ENCODE data around the gene SPRY2. TPM values are rescaled to one million over a fixed set of nuclear protein-coding genes. Genes with fewer than 3 reads are reported as not detected.
"Not testable (repeated sequence)": the region's sequence is repeated elsewhere in the genome, so short reads cannot be mapped to it uniquely, and the experiment has no call there.

Gene SPRY2
- total RNA-seq, 1 experiment from 2014 or later = 6.6 TPM

DNA sequence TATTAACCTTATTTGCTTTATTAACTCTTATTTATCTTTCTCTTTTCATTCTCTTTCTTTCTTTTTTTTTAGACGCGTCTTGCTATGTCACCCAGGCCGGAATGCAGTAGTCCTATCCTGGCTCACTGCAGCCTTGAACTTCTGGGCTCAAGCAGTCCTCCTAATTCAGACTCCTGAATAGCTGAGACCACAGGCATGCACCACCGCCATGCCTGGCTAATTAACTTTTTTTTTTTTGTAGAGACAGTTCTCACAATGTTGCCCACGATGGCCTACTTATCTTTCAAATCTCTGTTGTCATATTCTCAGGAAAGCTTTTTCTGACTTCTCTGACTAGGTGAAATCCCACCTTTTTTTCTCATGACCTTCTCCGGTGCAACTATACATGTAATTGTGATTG lies 7.8 kb upstream of the SPRY2 start:
- no peak for DNase-seq (ENCODE audit: low read depth)

DNA sequence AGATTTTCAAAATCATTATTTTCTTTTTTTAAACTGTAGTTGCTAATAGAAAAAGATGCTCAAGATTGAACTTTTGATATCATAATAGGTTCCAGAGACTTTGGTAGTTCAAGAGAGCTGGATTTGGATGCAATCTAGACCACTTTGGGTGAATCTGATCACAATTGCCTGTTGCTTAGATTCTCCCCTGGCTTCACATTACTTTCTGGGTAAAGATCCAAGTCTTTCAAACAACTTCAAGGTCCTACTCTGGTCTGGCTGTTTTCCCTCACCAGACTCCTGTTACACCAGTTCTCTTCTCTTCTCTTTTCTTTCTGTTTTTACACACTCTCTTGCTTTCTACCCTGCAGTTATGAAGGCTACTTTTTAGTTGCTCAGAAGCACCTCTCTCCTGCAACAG lies 7.4 kb upstream of the SPRY2 start:
- DNase-seq (ENCODE audit: low read depth) = no peak

DNA sequence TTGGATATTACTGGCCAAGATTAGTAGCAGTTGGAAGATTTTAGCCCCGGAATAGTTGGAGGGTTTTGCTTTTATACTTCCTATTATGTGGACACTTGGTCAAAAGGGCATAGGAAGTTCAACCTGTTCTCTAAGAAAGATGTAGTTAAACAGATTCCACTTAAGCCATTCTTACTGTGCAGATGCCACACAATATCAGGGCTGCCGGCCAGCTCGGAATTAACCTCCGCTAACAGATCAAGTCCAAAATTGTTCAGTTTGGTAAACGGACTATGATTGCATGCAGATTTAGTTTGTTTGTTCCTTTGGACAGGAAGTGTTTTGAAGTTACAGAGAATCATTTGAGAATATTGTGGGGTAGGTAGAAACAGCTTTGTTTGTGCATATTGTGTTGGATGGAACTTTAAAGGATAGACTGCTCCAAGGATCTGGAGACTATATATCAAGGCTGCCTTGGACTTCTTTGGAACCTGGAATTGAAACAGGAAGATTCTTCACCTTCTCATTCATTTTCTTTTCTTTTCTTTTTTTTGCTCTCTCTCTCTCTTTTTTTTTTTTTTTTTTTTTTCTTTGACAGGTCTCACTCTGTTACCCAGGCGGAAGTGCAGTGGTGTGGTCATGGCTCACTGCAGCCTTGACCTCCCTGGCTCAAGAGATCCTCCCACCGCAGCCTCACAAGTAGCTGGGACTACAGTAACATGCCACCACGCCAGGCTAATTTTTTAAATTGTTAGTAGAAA lies 5.0 kb upstream of the SPRY2 start:
- DNase-seq (ENCODE audit: low read depth) = no peak

DNA sequence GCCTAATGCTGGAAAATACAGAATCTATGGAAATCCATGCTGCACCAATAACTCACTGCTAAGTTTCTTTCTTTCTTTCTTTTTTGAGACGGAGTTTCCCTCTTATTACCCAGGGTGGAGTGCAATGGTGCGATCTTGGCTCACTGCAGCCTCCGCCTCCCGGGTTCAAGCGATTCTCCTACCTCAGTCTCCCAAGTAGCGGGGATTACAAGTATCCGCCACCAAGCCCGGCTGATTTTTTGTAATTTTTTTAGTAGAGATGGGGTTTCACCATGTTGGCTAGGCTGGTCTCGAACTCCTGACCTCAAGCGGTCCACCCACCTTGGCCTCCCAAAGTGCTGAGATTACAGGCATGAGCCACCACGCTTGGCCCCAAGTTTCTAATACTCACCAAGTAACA lies 3.1 kb upstream of the SPRY2 start:
- DNase-seq (ENCODE audit: low read depth) = not testable (repeated sequence)

DNA sequence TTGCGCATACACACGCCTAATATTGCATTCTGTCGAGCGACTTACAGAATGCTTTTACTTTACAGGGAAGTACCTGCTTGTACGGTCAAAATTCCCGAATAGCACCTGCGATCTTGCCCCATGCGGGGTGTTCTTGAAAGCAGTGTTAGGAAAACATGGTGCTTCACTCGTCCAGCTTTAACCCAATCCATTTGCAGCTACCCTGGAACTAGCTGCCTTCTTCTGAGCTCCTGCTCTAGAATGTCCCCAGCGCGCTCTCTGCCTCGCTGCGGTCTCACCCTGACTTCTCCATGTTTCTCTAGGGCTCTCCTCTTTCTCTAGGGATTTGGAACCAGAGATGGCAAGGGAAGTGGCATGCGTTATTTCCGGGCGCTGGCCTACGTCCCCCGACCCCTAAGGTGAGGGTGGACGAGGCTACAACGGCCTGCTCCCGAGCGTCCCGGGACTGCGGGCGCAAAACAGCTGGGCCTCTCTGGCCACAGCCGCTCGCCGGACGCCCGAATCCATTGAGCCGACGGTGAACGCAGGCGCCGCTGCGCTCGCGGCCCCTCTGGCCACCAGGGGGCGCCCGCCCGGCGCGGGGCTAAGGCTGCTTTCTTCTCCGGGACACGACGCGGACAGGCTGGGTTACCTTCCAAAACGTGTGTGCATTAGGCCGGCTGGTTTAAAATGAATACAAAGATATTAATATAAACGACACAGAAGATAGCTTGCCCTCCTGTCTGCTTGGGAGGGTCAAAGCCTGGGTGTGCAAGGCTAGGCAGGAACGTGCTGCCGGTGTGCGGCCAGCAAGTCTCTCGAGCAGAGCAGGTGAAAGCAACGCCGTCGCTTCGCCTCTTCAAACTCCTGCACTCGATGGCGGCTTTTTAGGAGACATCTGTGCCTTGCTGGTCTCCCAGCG lies 1.8 kb upstream of the SPRY2 start:
- DNase-seq (ENCODE audit: low read depth) = peak; percentile 72

DNA sequence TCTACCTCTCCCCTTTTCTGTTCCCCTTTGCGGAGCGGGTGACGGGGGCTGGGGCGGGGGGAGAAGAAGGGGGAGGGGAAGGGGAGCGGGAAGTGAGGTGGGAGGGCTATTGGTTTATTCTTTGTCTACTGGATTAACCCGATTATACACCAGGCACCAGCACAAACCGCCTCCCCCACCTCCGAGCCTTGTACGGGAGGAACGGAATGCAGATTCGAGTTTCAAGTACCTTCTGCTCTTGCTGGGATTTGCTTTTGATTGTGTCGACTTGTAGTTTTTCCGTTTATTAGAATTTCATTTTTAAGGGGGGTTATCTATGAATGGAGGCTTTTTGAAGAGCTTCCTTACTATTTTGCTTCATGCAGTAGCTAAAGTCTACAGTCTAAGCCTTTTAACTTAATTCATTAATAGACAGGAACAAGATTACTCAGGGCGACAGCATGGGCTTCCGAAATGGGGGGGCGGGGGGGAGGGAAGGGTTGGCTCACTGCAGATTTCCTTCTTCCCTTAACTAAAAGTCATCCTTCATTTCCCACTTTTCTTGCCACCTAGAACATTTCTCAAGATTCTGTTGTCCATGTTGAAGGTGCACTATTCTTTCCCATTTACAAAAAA lies 937 bp upstream of the SPRY2 start:
- peak; percentile 55 for DNase-seq (ENCODE audit: low read depth)

DNA sequence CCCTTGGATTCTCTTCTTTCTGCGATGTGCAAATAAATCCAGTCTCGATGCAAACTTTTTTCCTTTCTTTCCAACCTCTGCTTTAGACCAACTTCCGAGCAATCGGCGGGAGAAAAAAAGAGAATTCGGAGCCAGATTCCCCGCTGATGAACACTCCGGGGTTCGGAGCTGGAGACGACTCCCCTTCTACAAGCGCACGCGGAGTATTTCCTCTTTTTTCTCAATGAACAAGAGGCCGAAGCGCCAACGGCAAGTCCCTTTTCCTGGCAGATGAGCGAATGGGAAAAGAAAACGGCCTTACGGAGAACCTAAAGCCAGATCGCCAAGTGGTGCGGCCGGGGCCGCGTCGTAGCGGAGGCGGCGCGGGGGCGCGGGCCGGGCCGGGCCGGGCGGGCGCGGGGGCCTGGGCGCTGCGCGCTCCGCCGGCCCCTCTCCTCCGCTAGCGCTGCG lies 250 bp downstream of the SPRY2 start:
- no peak for DNase-seq (ENCODE audit: low read depth)

DNA sequence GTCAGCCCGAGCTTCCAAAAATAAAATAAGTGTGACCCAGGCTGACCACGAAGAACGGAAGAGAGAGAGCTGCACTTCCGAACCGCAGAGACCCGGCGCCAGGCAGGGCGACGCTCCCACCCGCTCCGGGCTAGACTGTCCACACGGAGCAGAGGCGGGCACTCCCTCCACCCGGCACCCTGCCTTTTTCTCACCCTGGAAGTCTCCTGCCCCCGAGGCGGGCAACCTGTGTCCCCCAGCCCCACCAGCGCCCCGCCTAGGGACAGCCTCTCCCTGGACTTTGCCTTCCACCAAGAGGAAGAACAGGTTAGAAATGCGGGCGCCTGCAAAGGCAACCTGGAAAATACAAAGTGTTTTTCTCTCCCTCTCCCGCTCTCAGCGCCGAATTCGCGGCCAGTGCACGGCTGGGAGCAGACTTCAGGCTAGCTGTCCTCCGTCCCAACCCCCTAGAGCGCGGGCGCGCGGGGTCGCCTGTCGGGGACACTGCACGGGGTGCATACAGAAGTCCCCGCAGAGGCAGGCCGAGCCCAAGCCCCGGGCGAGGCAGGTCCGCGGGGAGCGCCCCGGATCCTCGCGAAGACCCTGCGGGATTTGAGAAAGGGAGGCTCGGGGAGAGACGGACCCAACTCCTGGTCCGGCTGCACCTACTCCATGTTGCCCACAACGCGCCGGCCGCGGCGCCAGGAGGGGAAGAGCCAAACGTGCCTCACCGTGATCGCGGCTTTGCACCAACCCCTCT lies 845 bp downstream of the SPRY2 start:
- DNase-seq (ENCODE audit: low read depth) = peak; percentile 53

DNA sequence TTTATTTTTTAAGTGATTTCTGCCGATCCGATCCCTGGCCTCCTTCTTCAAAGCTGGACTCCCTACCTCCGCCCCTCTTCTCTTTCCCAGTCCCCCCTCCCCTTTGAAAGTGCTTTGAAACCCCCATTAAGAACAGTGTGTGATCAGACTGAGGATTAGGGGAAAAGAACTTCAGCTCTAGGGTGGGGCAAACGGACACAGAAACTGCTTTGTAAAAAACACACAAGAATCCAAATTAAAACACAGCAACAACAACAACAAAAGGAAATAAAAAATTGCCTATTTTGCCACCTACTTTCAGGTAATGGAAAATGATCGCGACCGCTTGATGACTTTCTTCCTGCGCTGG lies 1.4 kb downstream of the SPRY2 start:
- no peak for DNase-seq (ENCODE audit: low read depth)

DNA sequence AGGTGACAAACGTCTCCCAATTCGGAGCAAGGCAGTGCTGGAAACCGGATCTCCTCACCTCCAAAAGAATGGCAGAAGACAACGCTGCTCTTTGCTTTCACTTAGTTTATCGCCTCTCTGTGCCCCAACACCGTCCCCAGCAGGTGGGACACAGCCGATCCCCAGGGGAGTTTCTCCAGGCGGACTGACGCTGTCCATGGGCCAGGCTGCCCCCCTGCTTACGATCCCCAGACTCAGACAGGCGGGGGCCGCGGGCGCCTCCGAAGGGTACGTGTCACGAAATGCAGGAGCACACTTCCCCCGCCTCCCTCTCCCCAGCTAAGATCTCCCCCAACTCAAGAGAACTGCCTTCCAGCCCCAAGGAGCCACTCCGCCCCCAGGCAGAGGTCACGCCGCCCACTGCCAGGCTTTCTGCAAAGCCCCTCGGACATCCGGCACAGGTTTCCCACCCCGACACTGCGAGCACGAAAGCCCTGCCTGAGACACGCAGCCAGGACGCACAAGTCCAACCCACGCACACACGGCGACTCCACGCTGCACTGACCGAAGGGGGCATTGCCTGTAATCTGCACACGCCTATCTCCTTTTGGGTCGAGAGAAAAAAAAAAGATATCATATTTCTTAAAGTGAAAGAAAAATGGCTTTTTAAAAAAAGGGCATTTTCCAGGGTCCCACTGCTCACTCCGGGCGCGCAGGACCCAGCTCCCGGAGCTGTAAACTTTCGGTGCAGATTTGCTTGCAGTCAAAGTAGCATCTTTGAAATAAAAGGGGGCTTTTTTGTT lies 2.0 kb downstream of the SPRY2 start:
- peak; percentile 58 for DNase-seq (ENCODE audit: low read depth)

DNA sequence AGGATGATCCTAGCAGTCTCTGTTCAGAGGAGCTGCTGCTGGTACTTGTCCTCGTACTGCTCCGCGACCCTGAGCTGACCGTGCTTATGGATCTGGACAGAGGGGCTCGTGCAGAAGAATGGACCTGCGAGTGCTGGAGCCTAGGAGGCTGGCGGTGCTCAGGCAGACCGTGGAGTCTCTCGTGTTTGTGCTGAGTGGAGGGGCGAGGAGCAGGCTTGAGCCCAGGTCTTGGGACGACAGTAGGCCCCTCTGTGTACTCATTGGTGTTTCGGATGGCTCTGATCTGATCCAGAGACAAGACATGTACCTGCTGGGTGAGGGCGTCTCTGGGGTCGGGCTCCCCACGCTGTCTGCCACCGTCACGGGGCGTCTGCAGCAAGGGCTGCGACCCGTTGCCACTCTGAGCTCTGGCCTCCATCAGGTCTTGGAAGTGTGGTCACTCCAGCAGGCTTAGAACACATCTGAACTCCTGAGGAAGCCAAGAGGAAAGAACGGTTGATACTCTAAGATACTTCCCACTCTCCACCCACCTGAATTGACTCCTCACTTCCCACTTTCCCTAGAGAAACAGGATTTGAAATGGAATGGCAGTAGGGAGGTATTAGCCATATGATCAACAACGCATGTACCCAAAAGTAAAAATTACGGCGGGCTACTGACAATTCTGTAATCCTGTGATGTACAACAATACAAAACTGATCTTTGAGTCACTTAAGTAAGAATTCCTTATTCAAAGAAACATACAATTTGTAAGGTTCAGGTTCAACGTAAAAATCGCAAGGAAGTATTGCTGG lies 3.4 kb downstream of the SPRY2 start:
- DNase-seq (ENCODE audit: low read depth) = no peak

DNA sequence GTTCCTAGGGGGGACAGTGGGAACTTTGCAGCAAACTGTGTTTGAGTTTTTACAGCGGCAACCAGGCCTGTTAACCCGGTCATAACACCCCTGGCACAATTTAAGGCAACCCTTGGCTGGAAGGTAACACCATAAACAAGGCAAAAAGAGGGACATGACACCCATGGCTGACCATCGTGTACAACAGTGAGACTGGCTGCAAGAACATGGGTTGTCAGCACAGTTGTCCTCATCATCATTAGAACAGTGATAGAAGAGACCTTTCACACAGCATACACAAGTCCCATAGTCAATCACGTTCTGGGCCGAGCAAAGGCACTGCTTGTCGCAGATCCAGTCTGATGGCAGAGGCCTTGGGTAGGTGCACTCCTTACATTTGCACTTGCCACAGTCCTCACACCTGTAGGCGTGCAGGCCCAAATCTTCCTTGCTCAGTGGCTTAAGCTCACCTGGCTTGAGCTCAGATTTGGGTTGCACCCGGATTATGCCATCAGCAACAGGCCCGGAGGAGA lies 4.1 kb downstream of the SPRY2 start:
- DNase-seq (ENCODE audit: low read depth) = no peak

DNA sequence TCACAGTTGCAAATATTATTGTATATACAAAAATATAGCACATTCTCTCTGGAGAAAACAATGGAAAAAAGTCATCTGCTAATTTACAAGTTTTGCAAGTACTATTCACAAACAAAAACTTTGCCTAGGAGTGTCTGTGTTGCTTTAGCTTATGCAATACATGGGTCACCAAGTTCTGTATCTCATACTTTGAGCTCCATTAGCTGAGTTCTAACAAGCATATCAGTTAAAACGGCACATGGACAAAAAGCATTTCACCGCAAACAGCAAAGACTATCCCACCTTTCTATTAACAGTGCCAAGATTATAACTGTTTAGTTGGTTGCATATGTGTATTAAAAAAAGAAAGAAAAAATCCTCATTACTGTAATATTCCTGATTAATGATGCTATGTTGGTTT lies 4.6 kb downstream of the SPRY2 start:
- no peak for DNase-seq (ENCODE audit: low read depth)

DNA sequence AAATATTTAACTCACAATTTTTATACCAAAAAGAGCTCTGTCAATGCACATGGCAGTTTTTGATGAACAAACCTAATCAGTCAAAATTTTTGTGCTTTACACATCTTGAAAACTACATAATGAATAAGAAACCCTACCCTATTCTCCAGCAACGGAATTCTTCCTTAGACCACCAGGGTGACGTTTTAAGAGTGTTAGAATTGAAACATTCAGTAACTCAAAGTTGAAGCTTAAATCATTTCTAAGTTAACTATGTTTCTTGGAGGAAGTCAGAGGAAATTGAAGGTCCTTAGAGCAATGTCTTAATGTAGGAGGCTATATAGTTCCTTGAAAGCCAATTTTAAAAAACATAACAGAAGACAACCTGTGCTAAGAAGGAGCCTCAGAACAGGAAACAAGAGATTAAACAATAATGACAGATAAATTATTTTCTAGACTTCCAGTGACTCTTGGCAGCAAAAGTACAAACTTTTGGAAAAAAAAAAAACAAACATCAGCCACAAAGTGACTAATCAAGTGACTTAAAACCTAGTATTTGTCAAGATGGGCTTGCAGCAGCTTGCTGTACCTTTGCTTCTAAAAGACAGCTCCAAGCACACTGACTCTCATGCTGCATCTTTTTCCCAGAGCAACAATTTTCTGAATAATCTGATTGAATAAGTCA lies 6.2 kb downstream of the SPRY2 start:
- no peak for DNase-seq (ENCODE audit: low read depth)

DNA sequence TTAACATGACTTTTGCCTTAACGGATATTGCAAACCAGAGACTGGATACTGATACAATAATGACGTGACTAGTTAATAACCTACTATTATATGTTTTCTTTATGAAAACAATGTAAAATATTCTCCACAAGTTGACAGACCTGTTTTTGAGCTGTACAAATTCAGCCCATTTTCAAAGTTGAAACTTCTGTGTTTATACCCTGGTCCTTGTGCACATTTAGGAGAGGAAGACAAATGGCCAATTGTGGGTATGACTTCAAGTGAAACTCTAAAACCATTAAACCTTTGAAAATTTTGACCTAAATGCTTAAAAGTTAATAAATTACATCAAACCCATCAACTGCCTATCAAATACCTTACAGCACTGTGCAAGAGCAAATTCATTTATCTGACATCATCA lies 8.9 kb downstream of the SPRY2 start:
- DNase-seq (ENCODE audit: low read depth) = no peak

DNA sequence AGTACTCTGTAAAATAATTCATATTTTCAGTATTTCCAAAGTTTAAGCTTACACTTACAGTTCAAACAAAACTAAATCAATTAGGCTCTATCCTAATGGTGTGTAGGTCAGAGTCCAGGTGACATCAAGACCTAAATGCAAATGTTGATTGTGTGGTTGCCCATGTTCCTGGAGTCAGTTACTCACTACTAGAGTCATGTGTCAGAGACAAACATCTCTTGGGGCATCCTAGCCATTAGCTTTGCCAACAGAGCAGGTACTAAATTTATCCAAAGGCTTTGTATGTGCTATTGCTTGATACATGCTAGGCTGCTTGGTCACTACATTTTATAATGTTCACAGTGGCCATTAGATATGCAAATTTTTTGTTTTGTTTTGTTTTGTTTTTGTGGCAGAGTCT lies 11.7 kb downstream of the SPRY2 start:
- no peak for DNase-seq (ENCODE audit: low read depth)

DNA sequence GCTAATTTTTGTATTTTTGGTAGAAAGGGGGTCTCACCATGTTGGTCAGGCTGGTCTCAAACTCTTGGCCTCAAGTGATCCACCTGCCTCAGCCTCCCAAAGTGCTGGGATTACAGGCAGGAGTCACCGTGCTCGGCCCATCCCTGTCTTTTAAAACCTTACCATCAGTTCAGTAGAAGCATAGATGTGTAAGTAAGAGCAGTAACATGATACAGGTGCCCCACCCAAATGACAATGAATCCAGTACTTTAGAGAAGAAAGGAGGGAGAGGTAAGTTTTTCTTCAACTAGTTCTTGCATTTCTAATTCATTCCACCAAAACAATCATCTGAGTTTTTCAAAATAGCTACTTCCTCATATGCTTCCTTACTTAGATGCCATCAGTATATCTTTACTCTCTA lies 21.9 kb downstream of the SPRY2 start:
- no peak for DNase-seq (ENCODE audit: low read depth)

DNA sequence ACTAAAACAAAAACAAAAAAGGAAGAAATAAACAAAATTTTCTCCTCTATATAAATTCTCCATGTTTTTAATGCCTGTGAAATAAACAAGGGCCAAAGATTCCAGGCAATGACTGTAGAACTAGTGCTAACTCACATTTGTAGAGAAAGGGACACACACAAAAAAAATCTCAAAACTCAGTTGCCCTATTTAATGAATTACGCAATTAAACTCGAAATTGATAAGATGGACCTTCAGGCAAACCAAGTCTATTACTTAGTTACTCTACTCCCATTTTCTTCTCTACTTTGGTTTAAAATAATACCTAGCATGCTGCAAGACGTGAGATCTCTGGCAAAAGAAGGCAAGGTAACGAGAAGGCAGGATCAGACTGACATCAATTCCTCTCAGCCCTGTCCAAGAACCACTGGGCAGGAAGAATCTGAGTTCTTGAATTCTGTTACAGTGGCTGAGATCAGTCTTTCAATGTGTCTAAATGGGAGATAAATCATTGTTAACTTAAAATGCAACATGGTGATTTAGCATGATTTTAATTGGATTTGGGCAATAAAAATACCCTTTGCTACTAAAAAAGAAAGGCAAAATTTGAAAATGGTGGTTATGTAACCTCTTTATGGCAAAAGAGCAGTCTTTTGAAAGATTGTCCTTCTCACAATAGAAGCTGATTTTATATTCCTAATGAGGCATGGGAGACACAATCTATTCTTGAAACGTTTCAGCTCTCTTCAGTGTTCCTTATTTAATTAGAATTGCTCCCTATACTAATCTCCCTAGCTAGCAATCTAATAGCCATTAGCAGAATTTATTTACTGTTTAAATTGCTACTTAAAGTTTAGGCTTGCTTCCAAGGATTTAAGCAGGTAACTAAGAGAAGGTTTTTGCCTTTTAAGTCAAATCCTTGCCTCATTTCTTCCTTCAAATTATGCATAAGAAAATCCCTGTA lies 25.9 kb downstream of the SPRY2 start:
- DNase-seq (ENCODE audit: low read depth) = no peak
